Activated naive CD8-positive, alpha-beta T cell (primary cell): ENCODE data around the gene SSX2IP.
"Not testable (repeated sequence)": the region's sequence is repeated elsewhere in the genome, so short reads cannot be mapped to it uniquely, and the experiment has no call there.

Experiments used
- H3K27ac Mint-ChIP-seq: one replicate; pipeline ENCODE4 v1.8.0; 2021; ENCODE audit warnings: mixed read lengths
- H3K27me3 Mint-ChIP-seq: one replicate; pipeline ENCODE4 v1.8.0; 2021; ENCODE audit warnings: mixed read lengths
- H3K36me3 Mint-ChIP-seq: one replicate; pipeline ENCODE4 v1.8.0; 2021; ENCODE audit warnings: mixed read lengths
- H3K4me1 Mint-ChIP-seq: one replicate; pipeline ENCODE4 v1.8.0; 2021; ENCODE audit warnings: low read depth, mixed read lengths
- H3K4me3 Mint-ChIP-seq: one replicate; pipeline ENCODE4 v1.8.0; 2021; ENCODE audit warnings: mild to moderate bottlenecking, mixed read lengths
- H3K9me3 Mint-ChIP-seq: one replicate; pipeline ENCODE4 v1.8.0; 2021; ENCODE audit warnings: low read depth, mixed read lengths

SSX2IP gene

GRCh38 chr1:84690397-84691121 lies at the start of gene SSX2IP:
Gene SSX2IP (minus strand): TSS chr1:84690461. CDS start chr1:84671219, 19,242 bp downstream.
- peaks cover 2% of the 10 kb centered on the region for H3K36me3 Mint-ChIP-seq
- H3K27me3 Mint-ChIP-seq: no peaks in the 10 kb centered on the region
- H3K4me3 Mint-ChIP-seq: peak within 1 kb of the TSS; percentile 93
- peaks cover 62% of the 10 kb centered on the region for H3K4me1 Mint-ChIP-seq
- H3K27ac Mint-ChIP-seq: peak within 1 kb of the TSS; percentile 95
- H3K9me3 Mint-ChIP-seq: no peaks in the 10 kb centered on the region

GRCh38 chr1:84738237-84738636 lies 48.0 kb upstream of the SSX2IP start:
- Mint-ChIP-seq H3K36me3 (no peaks in the 10 kb centered on the region), H3K4me3 (no peak overlapping the region), H3K4me1 (no peaks in the 10 kb centered on the region), H3K27ac (no peak overlapping the region), H3K27me3 (peaks cover 6% of the 10 kb centered on the region), H3K9me3 (no peaks in the 10 kb centered on the region)

GRCh38 chr1:84737590-84737989 lies 47.3 kb upstream of the SSX2IP start:
- Mint-ChIP-seq H3K36me3 (no peaks in the 10 kb centered on the region), H3K9me3 (no peaks in the 10 kb centered on the region), H3K27me3 (peaks cover 6% of the 10 kb centered on the region), H3K4me1 (no peaks in the 10 kb centered on the region), H3K27ac (no peak overlapping the region), H3K4me3 (no peak overlapping the region)

GRCh38 chr1:84736944-84737343 lies 46.7 kb upstream of the SSX2IP start:
- Mint-ChIP-seq H3K27ac (no peak overlapping the region), H3K4me1 (no peaks in the 10 kb centered on the region), H3K9me3 (no peaks in the 10 kb centered on the region), H3K36me3 (no peaks in the 10 kb centered on the region), H3K4me3 (no peak overlapping the region), H3K27me3 (peaks cover 8% of the 10 kb centered on the region)

GRCh38 chr1:84736445-84736844 lies 46.2 kb upstream of the SSX2IP start:
- Mint-ChIP-seq H3K27me3 (peaks cover 12% of the 10 kb centered on the region), H3K36me3 (no peaks in the 10 kb centered on the region), H3K9me3 (no peaks in the 10 kb centered on the region), H3K4me3 (no peak overlapping the region), H3K4me1 (no peaks in the 10 kb centered on the region), H3K27ac (no peak overlapping the region)

- Mint-ChIP-seq H3K36me3 (no peaks in the 10 kb centered on the region), H3K4me1 (peaks cover 2% of the 10 kb centered on the region), H3K27me3 (peaks cover 12% of the 10 kb centered on the region), H3K4me3 (no peak overlapping the region), H3K9me3 (no peaks in the 10 kb centered on the region), H3K27ac (no peak overlapping the region)
Measured at GRCh38 chr1:84735483-84735882, 45.2 kb upstream of the SSX2IP start.

- Mint-ChIP-seq H3K27ac (no peak overlapping the region), H3K4me3 (no peak overlapping the region), H3K36me3 (no peaks in the 10 kb centered on the region), H3K4me1 (peaks cover 2% of the 10 kb centered on the region), H3K9me3 (no peaks in the 10 kb centered on the region), H3K27me3 (peaks cover 12% of the 10 kb centered on the region)
Measured at GRCh38 chr1:84732520-84732919, 42.3 kb upstream of the SSX2IP start.

- Mint-ChIP-seq H3K4me1 (peaks cover 2% of the 10 kb centered on the region), H3K27ac (no peak overlapping the region), H3K36me3 (no peaks in the 10 kb centered on the region), H3K9me3 (no peaks in the 10 kb centered on the region), H3K27me3 (peaks cover 9% of the 10 kb centered on the region), H3K4me3 (no peak overlapping the region)
Measured at GRCh38 chr1:84731519-84731918, 41.3 kb upstream of the SSX2IP start.

GRCh38 chr1:84727711-84728110 lies 37.5 kb upstream of the SSX2IP start:
- H3K27me3 Mint-ChIP-seq: not testable (repeated sequence)

GRCh38 chr1:84726593-84727499 lies 36.6 kb upstream of the SSX2IP start:
- no peak overlapping the region for H3K27ac Mint-ChIP-seq
- no peaks in the 10 kb centered on the region for H3K9me3 Mint-ChIP-seq
- H3K4me1 Mint-ChIP-seq: peaks cover 2% of the 10 kb centered on the region
- no peaks in the 10 kb centered on the region for H3K36me3 Mint-ChIP-seq
- peaks cover 4% of the 10 kb centered on the region for H3K27me3 Mint-ChIP-seq
- H3K4me3 Mint-ChIP-seq: no peak overlapping the region

More at GRCh38 chr1:84727711-84728110, 37.5 kb upstream of the SSX2IP start:
- H3K27ac Mint-ChIP-seq, H3K4me1 Mint-ChIP-seq, H3K4me3 Mint-ChIP-seq, H3K9me3 Mint-ChIP-seq, H3K36me3 Mint-ChIP-seq: not testable (repeated sequence)

GRCh38 chr1:84724128-84724860 lies 34.0 kb upstream of the SSX2IP start:
- Mint-ChIP-seq H3K27ac (no peak overlapping the region), H3K27me3 (no peaks in the 10 kb centered on the region), H3K4me3 (no peak overlapping the region), H3K4me1 (peaks cover 7% of the 10 kb centered on the region), H3K36me3 (no peaks in the 10 kb centered on the region), H3K9me3 (no peaks in the 10 kb centered on the region)

GRCh38 chr1:84722794-84723193 lies 32.5 kb upstream of the SSX2IP start:
- H3K27me3 Mint-ChIP-seq: no peaks in the 10 kb centered on the region
- no peak overlapping the region for H3K27ac Mint-ChIP-seq

GRCh38 chr1:84721872-84722271 lies 31.6 kb upstream of the SSX2IP start:
- H3K36me3 Mint-ChIP-seq, H3K27ac Mint-ChIP-seq, H3K4me3 Mint-ChIP-seq, H3K27me3 Mint-ChIP-seq, H3K4me1 Mint-ChIP-seq, H3K9me3 Mint-ChIP-seq: not testable (repeated sequence)

More at GRCh38 chr1:84722794-84723193, 32.5 kb upstream of the SSX2IP start:
- Mint-ChIP-seq H3K4me3 (no peak overlapping the region), H3K36me3 (no peaks in the 10 kb centered on the region), H3K4me1 (peaks cover 7% of the 10 kb centered on the region), H3K9me3 (no peaks in the 10 kb centered on the region)

GRCh38 chr1:84721152-84721551 lies 30.9 kb upstream of the SSX2IP start:
- no peaks in the 10 kb centered on the region for H3K36me3 Mint-ChIP-seq
- no peaks in the 10 kb centered on the region for H3K27me3 Mint-ChIP-seq
- H3K4me1 Mint-ChIP-seq: peaks cover 7% of the 10 kb centered on the region
- no peak overlapping the region for H3K4me3 Mint-ChIP-seq
- no peak overlapping the region for H3K27ac Mint-ChIP-seq
- H3K9me3 Mint-ChIP-seq: no peaks in the 10 kb centered on the region
